AG04450 (cell line): Measurements from ENCODE around the gene PCK2. TPM values are rescaled to one million over a fixed set of nuclear protein-coding genes. Genes with fewer than 3 reads are reported as not detected.

Experiments
- CTCF ChIA-PET: fragments of 300-600, 350-600 bp; formaldehyde crosslinking; extraction: SDS; loops from one replicate; lab custom pipeline; 2022; ENCODE audit warnings: antibody characterized with exemption, inconsistent platforms; lab: Charles Lee
- POLR2A ChIA-PET: fragments of 350-600 bp; formaldehyde crosslinking; extraction: SDS; loops from one replicate; lab custom pipeline; 2021; ENCODE audit warnings: antibody characterized with exemption, inconsistent platforms; lab: Yijun Ruan, JAX
- DNase-seq: peaks from one replicate; pipeline ENCODE4 v3.0.0-alpha.2; 2011; ENCODE audit warnings: low read depth, low spot score
- H3K27ac ChIP-seq: one replicate; pipeline ENCODE4 v1.5.1; 2012; ENCODE audit warnings: low read depth, low read length, control low read depth
- H3K27me3 ChIP-seq: one replicate; pipeline ENCODE4 v1.6.0; 2012; ENCODE audit warnings: low read length; ENCODE audit not compliant: control insufficient read depth, insufficient read depth
- H3K4me3 ChIP-seq: 2 replicates; pipeline ENCODE4 v1.5.1; 2011; ENCODE audit warnings: mild to moderate bottlenecking, low read depth, low read length, control low read depth
- H3K9me3 ChIP-seq: 2 replicates; pipeline ENCODE4 v1.5.1; 2012; ENCODE audit warnings: low read length; ENCODE audit not compliant: control insufficient read depth, insufficient read depth
- polyA plus RNA-seq: library from polyadenylated mRNA; depleted of rRNA; stranded (reverse); fragments of >200 nt; gene quantifications from 2 replicates; pipeline ENCODE4 v1.2.3, GENCODE V29; 2011
- TF ChIP-seq, protein P1 (sequence below): IDR thresholded peaks from 2 replicates; pipeline ENCODE4 v1.5.1; 2011; ENCODE audit warnings: low read depth, low read length, control low read depth, inconsistent platforms

PCK2 gene
- polyA plus RNA-seq, 1 experiment: 47.0 TPM

DNA sequence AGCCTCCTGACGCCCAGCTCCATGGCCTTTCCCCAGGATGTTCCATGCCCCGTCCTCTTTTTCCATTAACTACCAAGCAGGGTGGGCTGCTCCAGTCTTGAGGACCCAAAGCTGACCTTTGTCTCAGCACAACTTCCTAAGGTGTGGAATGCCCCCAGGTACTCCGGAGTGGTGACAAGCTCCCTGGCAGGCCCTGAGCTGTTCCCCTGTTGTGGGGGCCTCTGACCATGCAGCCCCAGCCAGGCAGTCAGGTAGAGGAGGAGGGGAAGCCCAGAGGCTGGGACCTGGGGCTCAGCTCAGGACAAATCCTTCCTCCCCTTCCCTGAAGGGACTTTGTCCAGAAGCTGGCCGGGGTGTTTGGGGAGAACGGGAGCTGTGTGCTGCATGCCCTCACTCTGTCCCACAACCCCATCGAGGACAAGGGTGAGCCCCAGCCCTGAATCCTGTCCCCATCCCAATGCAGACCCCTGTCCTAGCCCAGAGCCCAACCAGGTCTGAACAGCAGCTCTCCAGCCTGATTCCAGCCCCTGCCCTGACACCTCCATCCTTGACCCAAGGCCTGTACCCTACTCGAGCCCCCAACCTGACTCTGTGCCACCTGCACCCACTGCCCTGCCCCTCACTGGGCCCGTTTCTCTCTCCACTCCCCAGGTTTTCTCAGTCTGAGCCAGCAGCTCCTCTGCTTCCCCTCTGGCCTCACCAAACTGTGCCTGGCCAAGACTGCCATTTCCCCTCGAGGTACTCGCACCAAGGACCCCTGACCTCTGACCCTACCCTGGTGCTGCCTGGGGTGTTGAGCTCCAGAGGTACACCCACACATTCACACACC is 37.9 kb upstream of the PCK2 start:
- no peak for DNase-seq
- ChIA-PET CTCF (interaction anchor here (1.0 to 4.6 kb wide), 8 partner anchors 9 to 252 kb away, joined by 3 to 196 read pairs (median 22); partner anchors contain the start of genes CIDEB, DCAF11, IRF9 and NRL), POLR2A (interaction anchor here (0.6 kb wide), 1 partner anchor 1466 kb away, joined by 3 read pairs; no protein-coding TSS in a partner anchor)
- TF ChIP-seq, protein P1, sequence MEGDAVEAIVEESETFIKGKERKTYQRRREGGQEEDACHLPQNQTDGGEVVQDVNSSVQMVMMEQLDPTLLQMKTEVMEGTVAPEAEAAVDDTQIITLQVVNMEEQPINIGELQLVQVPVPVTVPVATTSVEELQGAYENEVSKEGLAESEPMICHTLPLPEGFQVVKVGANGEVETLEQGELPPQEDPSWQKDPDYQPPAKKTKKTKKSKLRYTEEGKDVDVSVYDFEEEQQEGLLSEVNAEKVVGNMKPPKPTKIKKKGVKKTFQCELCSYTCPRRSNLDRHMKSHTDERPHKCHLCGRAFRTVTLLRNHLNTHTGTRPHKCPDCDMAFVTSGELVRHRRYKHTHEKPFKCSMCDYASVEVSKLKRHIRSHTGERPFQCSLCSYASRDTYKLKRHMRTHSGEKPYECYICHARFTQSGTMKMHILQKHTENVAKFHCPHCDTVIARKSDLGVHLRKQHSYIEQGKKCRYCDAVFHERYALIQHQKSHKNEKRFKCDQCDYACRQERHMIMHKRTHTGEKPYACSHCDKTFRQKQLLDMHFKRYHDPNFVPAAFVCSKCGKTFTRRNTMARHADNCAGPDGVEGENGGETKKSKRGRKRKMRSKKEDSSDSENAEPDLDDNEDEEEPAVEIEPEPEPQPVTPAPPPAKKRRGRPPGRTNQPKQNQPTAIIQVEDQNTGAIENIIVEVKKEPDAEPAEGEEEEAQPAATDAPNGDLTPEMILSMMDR: no peak
- H3K9me3 ChIP-seq: no peaks in the 10 kb centered on the region
- H3K27ac ChIP-seq: no peak overlapping the region
- H3K27me3 ChIP-seq: peaks cover 40% of the 10 kb centered on the region
- no peak overlapping the region for H3K4me3 ChIP-seq

DNA sequence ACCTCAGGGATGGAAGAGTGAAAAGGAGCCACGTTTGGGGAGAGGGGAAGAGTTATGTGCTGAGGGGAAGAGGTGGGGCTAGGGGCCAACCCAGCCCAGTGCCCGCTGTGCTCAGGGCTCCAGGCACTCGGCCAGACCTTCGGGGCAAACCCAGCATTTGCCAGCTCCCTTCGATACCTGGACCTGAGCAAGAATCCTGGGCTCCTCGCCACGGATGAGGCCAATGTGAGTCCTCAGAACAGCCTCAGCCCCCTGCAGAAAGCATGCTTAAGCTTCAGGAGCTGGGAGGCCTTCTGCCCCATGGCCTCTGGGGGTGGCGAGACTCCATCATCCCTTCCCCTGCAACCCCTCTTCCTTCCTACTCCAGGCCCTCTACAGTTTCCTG is 37.3 kb upstream of the PCK2 start:
- ChIA-PET CTCF (interaction anchor here (1.1 to 4.6 kb wide), 9 partner anchors 9 to 251 kb away, joined by 3 to 196 read pairs (median 22); partner anchors contain the start of genes CIDEB, DCAF11, IRF9 and NRL), POLR2A (no interaction called here)
- Histone ChIP-seq H3K27ac (no peak overlapping the region), H3K27me3 (peaks cover 36% of the 10 kb centered on the region), H3K4me3 (no peak overlapping the region), H3K9me3 (no peaks in the 10 kb centered on the region)
- TF ChIP-seq, protein P1: no peak
- no peak for DNase-seq

DNA sequence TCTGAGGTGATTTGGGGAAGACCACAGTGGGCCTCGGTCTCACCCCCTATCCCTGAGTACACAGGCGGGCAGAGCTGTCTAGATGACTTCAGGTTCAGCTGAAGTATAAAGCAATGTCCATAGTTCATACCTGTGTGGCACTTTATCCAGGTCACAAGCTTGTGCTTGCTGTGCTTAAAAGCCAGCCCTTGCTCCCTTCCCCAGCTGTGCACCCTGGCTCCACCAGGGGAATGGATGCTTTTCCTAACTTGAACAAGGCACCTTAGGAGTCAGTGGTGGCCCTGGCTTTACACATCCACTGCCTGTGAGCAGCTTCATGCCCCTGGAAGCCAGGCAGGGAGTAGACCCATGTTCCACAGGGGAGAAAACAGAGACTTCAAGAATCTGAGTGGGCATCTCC is 36.8 kb upstream of the PCK2 start:
- Histone ChIP-seq H3K27me3 (peaks cover 36% of the 10 kb centered on the region), H3K27ac (no peak overlapping the region), H3K9me3 (no peaks in the 10 kb centered on the region), H3K4me3 (no peak overlapping the region)
- CTCF ChIA-PET: interaction anchor here (1.3 to 4.6 kb wide), 12 partner anchors 16 to 374 kb away, joined by 3 to 196 read pairs (median 14); partner anchors contain the start of genes CIDEB, DCAF11, IRF9 and NRL
- DNase-seq: no peak
- TF ChIP-seq, protein P1: no peak; the same call in 1 of the 2 replicates
- POLR2A ChIA-PET: interaction anchor here (1.6 kb wide), 1 partner anchor 185 kb away, joined by 4 read pairs; the partner anchor contains the start of gene TINF2

DNA sequence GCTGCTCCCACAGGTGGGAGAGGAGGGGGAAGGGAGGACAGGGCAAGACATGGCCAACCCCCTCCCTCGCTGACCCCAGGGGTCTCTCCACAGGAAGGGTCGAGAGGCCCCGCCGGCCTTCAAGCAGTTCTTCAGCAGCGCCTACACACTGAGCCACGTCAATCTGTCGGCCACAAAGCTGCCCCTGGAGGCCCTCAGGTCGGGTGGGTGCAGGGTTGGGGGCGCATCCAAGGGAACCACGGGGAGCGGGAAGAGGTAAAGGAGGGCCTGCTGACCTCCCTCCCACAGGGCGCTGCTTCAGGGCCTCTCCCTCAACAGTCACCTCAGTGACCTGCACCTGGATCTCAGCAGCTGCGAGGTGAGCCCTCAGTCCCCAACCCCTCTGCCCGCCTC is 36.2 kb upstream of the PCK2 start:
- Histone ChIP-seq H3K9me3 (no peaks in the 10 kb centered on the region), H3K27me3 (peaks cover 35% of the 10 kb centered on the region), H3K4me3 (no peak overlapping the region), H3K27ac (no peak overlapping the region)
- ChIA-PET POLR2A (interaction anchor here (0.9 to 1.6 kb wide), 4 partner anchors 23 to 185 kb away, joined by 4 to 9 read pairs (median 5); partner anchors contain the start of gene TINF2), CTCF (interaction anchor here (0.7 to 4.6 kb wide), 19 partner anchors 9 to 374 kb away, joined by 3 to 196 read pairs (median 7); partner anchors contain the start of genes CIDEB, DCAF11, IRF9 and NRL)
- TF ChIP-seq, protein P1: no peak
- no peak for DNase-seq
